ENCODE data around the gene EXO1. TPM values are rescaled to one million over a fixed set of nuclear protein-coding genes. Genes with fewer than 3 reads are reported as not detected.

The EXO1 gene
- polyA plus RNA-seq, 4 donors = 12.5 to 15.3 (median 14.1) TPM

- DNase-seq (ENCODE audit: low read depth in 4 of 4, low spot score in 2 of 4) = no peak
Measured at GRCh38 chr1:241881440-241881839, 33.4 kb downstream of the EXO1 start.

- no peak for DNase-seq (ENCODE audit: low read depth in 4 of 4, low spot score in 2 of 4)
Measured at GRCh38 chr1:241883159-241883558, 35.2 kb downstream of the EXO1 start.

GRCh38 chr1:241888232-241888631 is 40.2 kb downstream of the EXO1 start:
- no peak for DNase-seq (ENCODE audit: low read depth in 4 of 4, low spot score in 2 of 4)

- DNase-seq (ENCODE audit: low read depth in 4 of 4, low spot score in 2 of 4) = no peak
Measured at GRCh38 chr1:241891296-241891695, 43.3 kb downstream of the EXO1 start.

- DNase-seq (ENCODE audit: low read depth in 4 of 4, low spot score in 2 of 4) = no peak
Measured at GRCh38 chr1:241894016-241894415, 46.0 kb downstream of the EXO1 start.

GRCh38 chr1:241895013-241895412 is 47.0 kb downstream of the EXO1 start:
- no peak for DNase-seq (ENCODE audit: low read depth in 4 of 4, low spot score in 2 of 4)

GRCh38 chr1:241896670-241896962 is 48.6 kb downstream of the EXO1 start:
- no peak for DNase-seq (ENCODE audit: low read depth in 4 of 4, low spot score in 2 of 4)

- no peak for DNase-seq (ENCODE audit: low read depth in 4 of 4, low spot score in 2 of 4)
Measured at GRCh38 chr1:241899210-241899609, 51.2 kb downstream of the EXO1 start.

- no peak for DNase-seq (ENCODE audit: low read depth in 4 of 4, low spot score in 2 of 4)
Measured at GRCh38 chr1:241900381-241900780, 52.4 kb downstream of the EXO1 start.

GRCh38 chr1:241902391-241903065 is 54.5 kb downstream of the EXO1 start:
- DNase-seq (ENCODE audit: low read depth in 4 of 4, low spot score in 2 of 4) = no peak

- DNase-seq (ENCODE audit: low read depth in 4 of 4, low spot score in 2 of 4) = no peak
Measured at GRCh38 chr1:241916196-241916595, 68.2 kb downstream of the EXO1 start.

- DNase-seq (ENCODE audit: low read depth in 4 of 4, low spot score in 2 of 4) = no peak
Measured at GRCh38 chr1:241917487-241917886, 69.5 kb downstream of the EXO1 start.

- DNase-seq (ENCODE audit: low read depth in 4 of 4, low spot score in 2 of 4) = no peak
Measured at GRCh38 chr1:241918879-241919278, 70.9 kb downstream of the EXO1 start.

GRCh38 chr1:241924080-241924808 is 76.2 kb downstream of the EXO1 start:
- DNase-seq (ENCODE audit: low read depth in 4 of 4, low spot score in 2 of 4) = no peak

- no peak for DNase-seq (ENCODE audit: low read depth in 4 of 4, low spot score in 2 of 4)
Measured at GRCh38 chr1:241926141-241926540, 78.1 kb downstream of the EXO1 start.

- DNase-seq (ENCODE audit: low read depth in 4 of 4, low spot score in 2 of 4) = no peak
Measured at GRCh38 chr1:241927321-241927720, 79.3 kb downstream of the EXO1 start.

- no peak for DNase-seq (ENCODE audit: low read depth in 4 of 4, low spot score in 2 of 4)
Measured at GRCh38 chr1:241932845-241933244, 84.8 kb downstream of the EXO1 start.

- DNase-seq (ENCODE audit: low read depth in 4 of 4, low spot score in 2 of 4) = peak in 2 of 4 donors; percentile 7 to 45
Measured at GRCh38 chr1:241934201-241934848, 86.3 kb downstream of the EXO1 start.

- DNase-seq (ENCODE audit: low read depth in 4 of 4, low spot score in 2 of 4) = no peak
Measured at GRCh38 chr1:241934866-241935265, 86.9 kb downstream of the EXO1 start.
